HepG2 (cell line): ENCODE results near the gene ZNF747. TPM values are rescaled to one million over a fixed set of nuclear protein-coding genes. Genes with fewer than 3 reads are reported as not detected.

Experiments used
- DZIP1 ChIP-seq: sonication (generic); formaldehyde crosslinking; IDR thresholded peaks from 2 replicates; pipeline ENCODE4 v1.5.0; 2020; ENCODE audit warnings: mild to moderate bottlenecking, missing genetic modification reagents
- FUBP1 ChIP-seq: sonication (generic); formaldehyde crosslinking; IDR thresholded peaks from 2 replicates; pipeline ENCODE4 v1.5.1; 2020; ENCODE audit warnings: missing genetic modification reagents, mild to moderate bottlenecking, borderline replicate concordance
- KAT8 ChIP-seq: IDR thresholded peaks from 2 replicates; pipeline ENCODE4 v1.6.1; 2016; ENCODE audit warnings: missing genetic modification reagents, missing compliant biosample characterization
- KDM2A ChIP-seq: sonication (generic); formaldehyde crosslinking; IDR thresholded peaks from 2 replicates; pipeline ENCODE4 v1.4.0; 2020; ENCODE audit warnings: low read depth, missing genetic modification reagents, borderline replicate concordance
- KLF11 ChIP-seq: IDR thresholded peaks from 2 replicates; pipeline ENCODE4 v1.6.1; 2016; ENCODE audit warnings: missing compliant biosample characterization
- PAX8 ChIP-seq: sonication (generic); formaldehyde crosslinking; IDR thresholded peaks from 2 replicates; pipeline ENCODE4 v1.8.0; 2022; ENCODE audit warnings: mild to moderate bottlenecking, missing genetic modification reagents, borderline replicate concordance
- PCBP1 ChIP-seq: fragments of 200-400 bp; formaldehyde crosslinking; IDR thresholded peaks from 2 replicates; pipeline ENCODE4 v1.6.1; 2017; ENCODE audit warnings: mild to moderate bottlenecking, low read depth, low read length, borderline replicate concordance
- POLR2AphosphoS2 ChIP-seq: IDR thresholded peaks from 2 replicates; pipeline ENCODE4 v1.6.1; 2011; ENCODE audit warnings: low read depth, low read length, improper control_type of control experiment
- RFX5 ChIP-seq: IDR thresholded peaks from 2 replicates; pipeline ENCODE4 v1.6.1; 2011; ENCODE audit warnings: low read depth, low read length, improper control_type of control experiment
- SRSF4 ChIP-seq: fragments of 200-400 bp; formaldehyde crosslinking; IDR thresholded peaks from one replicate; pipeline ENCODE4 v1.6.1; 2018; ENCODE audit warnings: mild to moderate bottlenecking, low read depth, low read length, moderate library complexity; ENCODE audit not compliant: poor library complexity, severe bottlenecking
- TRIM22 ChIP-seq: fragments of 450-650 bp; IDR thresholded peaks from 2 replicates; pipeline ENCODE4 v1.6.1; 2017
- ZBTB44 ChIP-seq: sonication (generic); formaldehyde crosslinking; IDR thresholded peaks from 2 replicates; pipeline ENCODE4 v1.4.0; 2020; ENCODE audit warnings: missing genetic modification reagents
- ZNF430 ChIP-seq: sonication (generic); formaldehyde crosslinking; IDR thresholded peaks from 2 replicates; pipeline ENCODE4 v1.9.0; 2021; ENCODE audit warnings: mild to moderate bottlenecking, missing genetic modification reagents
- ZNF432 ChIP-seq: sonication (generic); formaldehyde crosslinking; IDR thresholded peaks from 2 replicates; pipeline ENCODE4 v1.5.0; 2020; ENCODE audit warnings: missing genetic modification reagents, mild to moderate bottlenecking, borderline replicate concordance
- ZNF501 ChIP-seq: sonication (generic); formaldehyde crosslinking; IDR thresholded peaks from 2 replicates; pipeline ENCODE4 v1.5.1; 2020; ENCODE audit warnings: mild to moderate bottlenecking, moderate library complexity, missing genetic modification reagents
- ZNF570 ChIP-seq: sonication (generic); formaldehyde crosslinking; IDR thresholded peaks from 2 replicates; pipeline ENCODE4 v1.4.0; 2020; ENCODE audit warnings: mild to moderate bottlenecking, missing genetic modification reagents, borderline replicate concordance
- ZNF720 ChIP-seq: sonication (generic); formaldehyde crosslinking; IDR thresholded peaks from 2 replicates; pipeline ENCODE4 v1.4.0; 2020; ENCODE audit warnings: missing genetic modification reagents
- polyA plus RNA-seq, 8 experiments: library from polyadenylated mRNA; depleted of rRNA in 3 of 8; stranded (reverse) in 7 of 8; unstranded in 1 of 8; fragments of >200 nt; fragmentation: Illumina TruSeq in 4 of 8; extraction: Trizol in 4 of 8; gene quantifications; 2 replicates each; pipeline versions ENCODE4 v1.2.1 to v1.2.3, GENCODE V29; 2011 to 2016; ENCODE audit warnings: low read depth in 4 of 8, missing spikeins in 1 of 8, mixed read lengths in 1 of 8; ENCODE audit not compliant: insufficient read depth in 1 of 8
- total RNA-seq, 5 experiments: library from RNA; depleted of rRNA; stranded (reverse); fragments of >200 nt; fragmentation: Illumina TruSeq; extraction: Trizol; gene quantifications; 2 replicates each; pipeline ENCODE4 v1.2.3, GENCODE V29; 2016; ENCODE audit warnings: low read depth in 1 of 5

ZNF747 gene
- total and polyA plus RNA-seq, 2 of the 13 experiments (the other 11 are each of a cell fraction or from before 2014, with no cell fraction given): 7.2 to 10.2 TPM

- TF ChIP-seq DZIP1 (CRISPR knock-in tag) (peak; percentile 85; the same call in 1 of the 2 replicates), KLF11 (CRISPR knock-in tag) (peak; percentile 90; the same call in 1 of the 2 replicates), RFX5 (0 out of 2 replicates have a peak, but pooled peaks have one; percentile 19), PCBP1 (peak; percentile 25; the same call in 1 of the 2 replicates), POLR2AphosphoS2 (no peak), KDM2A (peak; percentile 86), ZNF430 (CRISPR knock-in tag) (peak; percentile 62), FUBP1 (no peak), ZNF501 (peak; percentile 99), TRIM22 (no peak), SRSF4 (no peak), KAT8 (CRISPR knock-in tag) (peak; percentile 96), PAX8 (CRISPR knock-in tag) (0 out of 2 replicates have a peak, but pooled peaks have one; percentile 74), ZNF720 (CRISPR knock-in tag) (no peak), ZNF432 (CRISPR knock-in tag) (no peak), ZBTB44 (0 out of 2 replicates have a peak, but pooled peaks have one; percentile 30), ZNF570 (CRISPR knock-in tag) (0 out of 2 replicates have a peak, but pooled peaks have one; percentile 69)
Measured at GRCh38 chr16:30557957-30558788, 23.5 kb upstream of the ZNF747 start, which contains the start of gene ZNF764 (continued).
